Vagina (tissue), 2 donors: ENCODE measurements around the gene WAC. TPM values are rescaled to one million over a fixed set of nuclear protein-coding genes. Genes with fewer than 3 reads are reported as not detected.
"Not testable (repeated sequence)": the region's sequence is repeated elsewhere in the genome, so short reads cannot be mapped to it uniquely, and the experiment has no call there.

Source experiments
- DNase-seq, 2 donors: peaks; one replicate each; pipeline ENCODE4 v3.0.0-alpha.2; 2017; ENCODE audit errors: extremely low spot score in 2 of 2
- H3K27ac ChIP-seq: fragments of 200-600 bp; sonication (generic); one replicate; pipeline ENCODE4 v1.5.1; 2019
- H3K27me3 ChIP-seq: fragments of 200-600 bp; sonication (generic); one replicate; pipeline ENCODE4 v1.5.1; 2019
- H3K36me3 ChIP-seq, 2 donors: fragments of 200-600 bp; sonication (generic); one replicate each; pipeline ENCODE4 v1.5.1; 2017 to 2019
- H3K4me1 ChIP-seq: fragments of 200-600 bp; sonication (generic); one replicate; pipeline ENCODE4 v1.5.1; 2019
- H3K4me3 ChIP-seq, 2 donors: fragments of 200-600 bp; sonication (generic); 1 replicate in 1 of 2; 2 replicates in 1 of 2; pipeline ENCODE4 v1.5.1; 2016 to 2019
- H3K9me3 ChIP-seq: fragments of 200-600 bp; sonication (generic); one replicate; pipeline ENCODE4 v1.5.1; 2019
- CTCF ChIP-seq, 3 experiments: fragments of 450-650 bp in 2 of 3; fragments of 200-600 bp in 1 of 3; sonication (generic) in 1 of 3; IDR thresholded peaks; one replicate each; pipeline ENCODE4 v1.5.1; 2017 to 2019; ENCODE audit warnings: antibody characterized with exemption in 3 of 3, mild to moderate bottlenecking in 2 of 3, moderate library complexity in 2 of 3
- POLR2A ChIP-seq, 2 donors: fragments of 450-650 bp; IDR thresholded peaks; one replicate each; pipeline ENCODE4 v1.6.1; 2017; ENCODE audit warnings: antibody characterized with exemption in 2 of 2, mild to moderate bottlenecking in 2 of 2, moderate library complexity in 2 of 2
- POLR2AphosphoS5 ChIP-seq, 2 donors: sonication (generic); formaldehyde crosslinking; IDR thresholded peaks; one replicate each; pipeline ENCODE4 v1.9.0; 2017; ENCODE audit warnings: antibody characterized with exemption in 2 of 2, mild to moderate bottlenecking in 2 of 2, low read depth in 1 of 2; ENCODE audit not compliant: insufficient read depth in 1 of 2
- intact Hi-C: fragments of 100-400 bp; cut with DNase I; formaldehyde crosslinking; loops from one replicate; pipeline ENCODE4 v1.15.1; 2023
- total RNA-seq: library from RNA; depleted of rRNA; stranded (reverse); fragments of >200 nt; gene quantifications from one replicate; pipeline ENCODE4 v1.2.3, GENCODE V29; 2016

The WAC gene
- total RNA-seq, 1 donor from 2014 or later = 112 TPM

- H3K27ac ChIP-seq = no peak overlapping the region
- DNase-seq = no peak
- H3K4me3 ChIP-seq = no peak overlapping the region
- intact Hi-C loops = no loop called here
- H3K4me1 ChIP-seq = no peaks in the 10 kb centered on the region
- no peaks in the 10 kb centered on the region for H3K27me3 ChIP-seq
- H3K9me3 ChIP-seq = no peaks in the 10 kb centered on the region
- no peak for TF ChIP-seq CTCF (IDR thresholded peaks at IDR 0.05)
- no peak for TF ChIP-seq POLR2A (IDR thresholded peaks at IDR 0.05)
- no peak for TF ChIP-seq POLR2AphosphoS5 (IDR thresholded peaks at IDR 0.05; ENCODE audit: insufficient read depth in 1 of 2, low read depth in 1 of 2)
- H3K36me3 ChIP-seq = no peaks in the 10 kb centered on the region
These were observed 105.5 kb downstream of the WAC start for GRCh38 chr10:28638392-28638791.

GRCh38 chr10:28640551-28640950 is 107.6 kb downstream of the WAC start:
- no peak for TF ChIP-seq POLR2A (IDR thresholded peaks at IDR 0.05)
- DNase-seq = no peak

GRCh38 chr10:28644647-28645046 is 111.7 kb downstream of the WAC start:
- H3K27ac ChIP-seq = no peak overlapping the region
- intact Hi-C loops = no loop called here
- H3K9me3 ChIP-seq = no peaks in the 10 kb centered on the region
- no peaks in the 10 kb centered on the region for H3K36me3 ChIP-seq
- no peaks in the 10 kb centered on the region for H3K4me1 ChIP-seq
- H3K27me3 ChIP-seq = no peaks in the 10 kb centered on the region
- TF ChIP-seq CTCF (IDR thresholded peaks at IDR 0.05) = no peak
- no peak for TF ChIP-seq POLR2AphosphoS5 (IDR thresholded peaks at IDR 0.05; ENCODE audit: insufficient read depth in 1 of 2, low read depth in 1 of 2)
- no peak for TF ChIP-seq POLR2A (IDR thresholded peaks at IDR 0.05)
- no peak overlapping the region for H3K4me3 ChIP-seq
- DNase-seq = no peak

More at GRCh38 chr10:28640551-28640950, 107.6 kb downstream of the WAC start:
- H3K4me3 ChIP-seq = no peak overlapping the region
- no peaks in the 10 kb centered on the region for H3K9me3 ChIP-seq
- H3K27ac ChIP-seq = no peak overlapping the region
- H3K36me3 ChIP-seq = no peaks in the 10 kb centered on the region
- intact Hi-C loops = no loop called here
- H3K4me1 ChIP-seq = no peaks in the 10 kb centered on the region
- no peaks in the 10 kb centered on the region for H3K27me3 ChIP-seq

- Histone ChIP-seq H3K36me3 (no peaks in the 10 kb centered on the region), H3K9me3 (no peaks in the 10 kb centered on the region), H3K27ac (no peak overlapping the region), H3K27me3 (no peaks in the 10 kb centered on the region), H3K4me3 (no peak overlapping the region), H3K4me1 (no peaks in the 10 kb centered on the region)
- no peak for DNase-seq
- no peak for TF ChIP-seq POLR2AphosphoS5 (IDR thresholded peaks at IDR 0.05; ENCODE audit: insufficient read depth in 1 of 2, low read depth in 1 of 2)
- TF ChIP-seq POLR2A (IDR thresholded peaks at IDR 0.05) = no peak
- TF ChIP-seq CTCF (IDR thresholded peaks at IDR 0.05) = no peak
- intact Hi-C loops = no loop called here
These were observed 119.2 kb downstream of the WAC start for GRCh38 chr10:28652106-28652505.

GRCh38 chr10:28652703-28653102 is 119.8 kb downstream of the WAC start:
- intact Hi-C loops = no loop called here
- Histone ChIP-seq H3K4me3 (no peak overlapping the region), H3K36me3 (no peaks in the 10 kb centered on the region), H3K27ac (no peak overlapping the region), H3K4me1 (no peaks in the 10 kb centered on the region), H3K27me3 (no peaks in the 10 kb centered on the region), H3K9me3 (no peaks in the 10 kb centered on the region)
- no peak for DNase-seq
- no peak for TF ChIP-seq POLR2AphosphoS5 (IDR thresholded peaks at IDR 0.05; ENCODE audit: insufficient read depth in 1 of 2, low read depth in 1 of 2)
- no peak for TF ChIP-seq POLR2A (IDR thresholded peaks at IDR 0.05)
- no peak for TF ChIP-seq CTCF (IDR thresholded peaks at IDR 0.05)

- intact Hi-C loops, H3K4me1 ChIP-seq, H3K9me3 ChIP-seq, H3K4me3 ChIP-seq, H3K27ac ChIP-seq, DNase-seq, H3K27me3 ChIP-seq, H3K36me3 ChIP-seq: not testable (repeated sequence)
These were observed 125.9 kb downstream of the WAC start for GRCh38 chr10:28658824-28659223.
